ENCODE data around the gene ZBTB37.

DNA sequence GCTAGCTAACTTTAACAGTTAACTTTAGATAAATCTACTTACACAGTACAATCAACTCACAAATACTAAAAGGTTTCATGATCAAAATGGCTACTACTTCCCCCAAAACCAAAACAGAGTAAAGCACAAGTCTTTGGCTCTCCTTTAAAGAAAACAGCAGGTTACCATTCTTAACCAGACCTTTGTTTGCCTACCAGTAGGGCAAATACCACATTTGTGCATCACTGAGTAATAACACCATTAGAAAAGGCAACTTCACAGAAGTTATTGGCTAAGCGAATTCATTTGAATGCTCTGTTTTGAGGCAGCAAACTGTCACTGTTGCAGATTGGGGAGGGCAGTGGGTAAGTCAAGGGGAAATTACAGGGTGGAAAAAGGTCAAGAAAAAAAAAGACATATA is 66.3 kb downstream of the ZBTB37 start:
- TF ChIP-seq SP1 (IDR thresholded peaks at IDR 0.05) (no peak), BHLHE40 (IDR thresholded peaks at IDR 0.05; ENCODE audit: borderline replicate concordance) (no peak)

Data from HEK293T (cell line).